OCI-LY3 (cell line): ENCODE data around the gene MIR17HG.
"Not testable (repeated sequence)": the region's sequence is repeated elsewhere in the genome, so short reads cannot be mapped to it uniquely, and the experiment has no call there.

ENCODE experiments used
- H2AFZ ChIP-seq: fragments of 200-600, 300-600 bp; shearing (Covaris generic); 2 replicates; pipeline ENCODE4 v1.6.0; 2014; ENCODE audit warnings: antibody characterized with exemption, low read depth, low read length
- H3K27ac ChIP-seq: fragments of 200-600, 300-600 bp; sonication (generic); 2 replicates; pipeline ENCODE4 v1.5.1; 2014; ENCODE audit warnings: mild to moderate bottlenecking, low read length, moderate library complexity, mixed read lengths
- H3K27me3 ChIP-seq: fragments of 200-600, 300-600 bp; sonication (generic); 2 replicates; pipeline ENCODE4 v1.6.1; 2014; ENCODE audit warnings: low read depth, low read length, mixed read lengths
- H3K36me3 ChIP-seq: fragments of 200-600, 300-600 bp; sonication (generic); replicated peaks from 2 replicates; pipeline ENCODE3; 2014; ENCODE audit warnings: low read depth, low read length, mixed read lengths
- H3K4me1 ChIP-seq: fragments of 300-600, 200-600 bp; sonication (generic); 2 replicates; pipeline ENCODE4 v1.6.1; 2014; ENCODE audit warnings: low read length, mixed read lengths
- H3K4me2 ChIP-seq: fragments of 200-600, 300-600 bp; sonication (generic); 2 replicates; pipeline ENCODE4 v1.6.1; 2014; ENCODE audit warnings: low read length, mixed read lengths
- H3K4me3 ChIP-seq: fragments of 300-600, 200-600 bp; sonication (generic); 2 replicates; pipeline ENCODE4 v1.5.1; 2014; ENCODE audit warnings: antibody characterized with exemption, mild to moderate bottlenecking, low read length, moderate library complexity
- H3K79me2 ChIP-seq: fragments of 300-600, 200-600 bp; shearing (Covaris generic); 2 replicates; pipeline ENCODE4 v1.6.1; 2014; ENCODE audit warnings: mild to moderate bottlenecking, low read length, mixed read lengths
- H3K9ac ChIP-seq: fragments of 300-600, 200-600 bp; shearing (Covaris generic); 2 replicates; pipeline ENCODE4 v1.6.0; 2014; ENCODE audit warnings: mild to moderate bottlenecking, low read length, moderate library complexity
- H3K9me3 ChIP-seq: fragments of 200-600, 300-600 bp; shearing (Covaris generic); 2 replicates; pipeline ENCODE4 v1.6.1; 2014; ENCODE audit warnings: low read length, mixed read lengths; ENCODE audit not compliant: insufficient read depth
- H4K20me1 ChIP-seq: fragments of 200-600, 300-600 bp; sonication (generic); 2 replicates; pipeline ENCODE4 v1.6.1; 2016; ENCODE audit warnings: low read length, mixed read lengths; ENCODE audit not compliant: insufficient read depth
- EZH2phosphoT487 ChIP-seq: fragments of 200-600 bp; shearing (Covaris generic); IDR thresholded peaks from 2 replicates; pipeline ENCODE4 v1.6.1; 2018; ENCODE audit warnings: antibody characterized with exemption, mixed run types, low read depth
- TF ChIP-seq, protein P1 (sequence below): fragments of 200-600, 300-600 bp; sonication (generic); IDR thresholded peaks from 2 replicates; pipeline ENCODE4 v1.5.1; 2014; ENCODE audit warnings: antibody characterized with exemption, low read length, low read depth

MIR17HG gene

GRCh38 chr13:91314888-91315287 lies 32.6 kb upstream of the MIR17HG start:
- Histone ChIP-seq H3K27ac (no peak overlapping the region), H3K9ac (no peak overlapping the region), H3K79me2 (no peaks in the 10 kb centered on the region), H3K27me3 (no peaks in the 10 kb centered on the region), H3K36me3 (no peaks in the 10 kb centered on the region), H3K9me3 (no peaks in the 10 kb centered on the region), H3K4me1 (peaks cover 41% of the 10 kb centered on the region), H3K4me2 (no peak overlapping the region), H4K20me1 (no peaks in the 10 kb centered on the region), H3K4me3 (no peak overlapping the region), H2AFZ (no peak overlapping the region)
- TF ChIP-seq, protein P1, sequence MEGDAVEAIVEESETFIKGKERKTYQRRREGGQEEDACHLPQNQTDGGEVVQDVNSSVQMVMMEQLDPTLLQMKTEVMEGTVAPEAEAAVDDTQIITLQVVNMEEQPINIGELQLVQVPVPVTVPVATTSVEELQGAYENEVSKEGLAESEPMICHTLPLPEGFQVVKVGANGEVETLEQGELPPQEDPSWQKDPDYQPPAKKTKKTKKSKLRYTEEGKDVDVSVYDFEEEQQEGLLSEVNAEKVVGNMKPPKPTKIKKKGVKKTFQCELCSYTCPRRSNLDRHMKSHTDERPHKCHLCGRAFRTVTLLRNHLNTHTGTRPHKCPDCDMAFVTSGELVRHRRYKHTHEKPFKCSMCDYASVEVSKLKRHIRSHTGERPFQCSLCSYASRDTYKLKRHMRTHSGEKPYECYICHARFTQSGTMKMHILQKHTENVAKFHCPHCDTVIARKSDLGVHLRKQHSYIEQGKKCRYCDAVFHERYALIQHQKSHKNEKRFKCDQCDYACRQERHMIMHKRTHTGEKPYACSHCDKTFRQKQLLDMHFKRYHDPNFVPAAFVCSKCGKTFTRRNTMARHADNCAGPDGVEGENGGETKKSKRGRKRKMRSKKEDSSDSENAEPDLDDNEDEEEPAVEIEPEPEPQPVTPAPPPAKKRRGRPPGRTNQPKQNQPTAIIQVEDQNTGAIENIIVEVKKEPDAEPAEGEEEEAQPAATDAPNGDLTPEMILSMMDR = no peak
- no peak for TF ChIP-seq EZH2phosphoT487

DNA sequence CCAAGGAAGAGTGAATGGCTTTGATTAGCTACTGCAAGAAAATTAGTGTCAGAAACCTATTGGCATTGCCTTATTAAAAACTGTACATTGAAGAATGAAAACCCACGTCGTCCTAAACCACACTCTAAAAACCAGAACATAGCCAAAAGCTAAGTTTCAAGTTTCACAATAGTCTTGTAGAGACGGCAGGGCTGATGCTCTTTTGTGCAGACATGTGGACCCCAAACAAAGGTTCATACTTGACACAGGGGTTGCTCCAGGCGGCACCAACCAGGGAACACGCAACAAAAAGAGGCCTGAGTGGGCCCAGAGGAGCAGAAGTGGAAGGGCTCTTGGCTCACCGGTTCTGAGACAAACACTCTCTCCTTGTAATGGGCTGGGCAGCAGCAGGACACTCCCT lies 28.6 kb upstream of the MIR17HG start:
- no peak overlapping the region for H3K4me3 ChIP-seq
- H3K27me3 ChIP-seq = no peaks in the 10 kb centered on the region
- no peak overlapping the region for H3K9ac ChIP-seq
- H3K79me2 ChIP-seq = no peaks in the 10 kb centered on the region
- H3K27ac ChIP-seq = no peak overlapping the region
- no peak overlapping the region for H2AFZ ChIP-seq
- no peaks in the 10 kb centered on the region for H3K9me3 ChIP-seq
- H3K4me1 ChIP-seq = peaks cover 6% of the 10 kb centered on the region
- no peaks in the 10 kb centered on the region for H3K36me3 ChIP-seq
- no peak overlapping the region for H3K4me2 ChIP-seq
- H4K20me1 ChIP-seq = no peaks in the 10 kb centered on the region
- TF ChIP-seq, protein P1 = no peak
- no peak for TF ChIP-seq EZH2phosphoT487

- H3K4me3 ChIP-seq = no peak overlapping the region
- no peaks in the 10 kb centered on the region for H3K79me2 ChIP-seq
- no peak overlapping the region for H3K9ac ChIP-seq
- no peaks in the 10 kb centered on the region for H4K20me1 ChIP-seq
- H3K27me3 ChIP-seq = no peaks in the 10 kb centered on the region
- no peak overlapping the region for H3K4me2 ChIP-seq
- no peaks in the 10 kb centered on the region for H3K36me3 ChIP-seq
- no peaks in the 10 kb centered on the region for H3K4me1 ChIP-seq
- H3K27ac ChIP-seq = no peak overlapping the region
- TF ChIP-seq EZH2phosphoT487 = no peak
- TF ChIP-seq, protein P1 = no peak
- no peak overlapping the region for H2AFZ ChIP-seq
- H3K9me3 ChIP-seq = no peaks in the 10 kb centered on the region
These were observed 27.5 kb upstream of the MIR17HG start for GRCh38 chr13:91319996-91320395.

DNA sequence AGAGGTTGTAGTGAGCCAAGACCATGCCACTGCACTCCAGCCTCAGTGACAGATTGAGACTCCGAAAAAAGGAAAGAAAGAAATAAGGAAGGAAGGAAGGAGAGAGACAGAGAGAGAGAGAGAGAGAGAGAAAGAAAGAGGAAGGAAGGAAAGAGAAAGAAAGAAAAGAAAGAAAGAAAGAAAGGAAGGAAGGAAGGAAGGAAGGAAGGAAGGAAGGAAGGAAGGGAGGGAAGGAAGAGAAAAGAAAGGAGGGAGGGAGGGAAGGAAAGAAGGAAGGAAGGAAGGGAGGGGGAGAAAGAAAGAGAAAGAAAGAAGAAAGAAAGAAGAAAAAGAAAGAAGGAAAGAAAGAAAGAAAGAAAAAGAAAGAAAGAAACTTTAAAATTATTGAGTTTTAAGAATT lies 26.5 kb upstream of the MIR17HG start:
- H3K79me2 ChIP-seq, H3K27me3 ChIP-seq, H4K20me1 ChIP-seq, H3K9me3 ChIP-seq, H3K4me3 ChIP-seq, H3K9ac ChIP-seq, H3K4me1 ChIP-seq, H3K4me2 ChIP-seq, H2AFZ ChIP-seq, H3K27ac ChIP-seq, H3K36me3 ChIP-seq: not testable (repeated sequence)

- Histone ChIP-seq H4K20me1 (no peaks in the 10 kb centered on the region), H3K36me3 (no peaks in the 10 kb centered on the region), H3K27ac (no peak overlapping the region), H3K4me2 (no peak overlapping the region), H3K9ac (no peak overlapping the region), H2AFZ (0 out of 2 replicates have a peak overlapping the region, but pooled peaks have one; percentile 6), H3K9me3 (no peaks in the 10 kb centered on the region), H3K4me3 (no peak overlapping the region), H3K79me2 (no peaks in the 10 kb centered on the region), H3K4me1 (no peaks in the 10 kb centered on the region), H3K27me3 (no peaks in the 10 kb centered on the region)
- TF ChIP-seq, protein P1 = no peak
- no peak for TF ChIP-seq EZH2phosphoT487
These were observed 24.1 kb upstream of the MIR17HG start for GRCh38 chr13:91323349-91323748.
